Astrocyte (in vitro differentiated cells and primary cell): ENCODE results near the gene MBNL2. TPM values are rescaled to one million over a fixed set of nuclear protein-coding genes. Genes with fewer than 3 reads are reported as not detected.
A peak's percentile ranks its signal among the peaks of the same experiment; 100 is the strongest.

ENCODE experiments used
- DNase-seq: peaks from one replicate; pipeline ENCODE4 v3.0.0-alpha.2; 2010; ENCODE audit warnings: low read depth
- FAIRE-seq: peaks from 2 replicates; lab custom pipeline; 2011; peaks lifted over from hg19 to GRCh38; lab: Jason Lieb, UNC
- H2AFZ ChIP-seq: 2 replicates; pipeline ENCODE4 v1.6.0; 2012; ENCODE audit warnings: low read depth, low read length, inconsistent platforms
- H3K27ac ChIP-seq: 2 replicates; pipeline ENCODE4 v1.5.1; 2011; ENCODE audit warnings: low read depth, low read length, inconsistent platforms
- H3K27me3 ChIP-seq: 2 replicates; pipeline ENCODE4 v1.6.0; 2011; ENCODE audit warnings: low read length, inconsistent platforms; ENCODE audit not compliant: insufficient read depth
- H3K36me3 ChIP-seq: 2 replicates; pipeline ENCODE4 v1.5.1; 2011; ENCODE audit warnings: low read length, inconsistent platforms; ENCODE audit not compliant: insufficient read depth
- H3K4me1 ChIP-seq: 2 replicates; pipeline ENCODE4 v1.5.1; 2011; ENCODE audit warnings: low read length, inconsistent platforms; ENCODE audit not compliant: insufficient read depth
- H3K4me2 ChIP-seq: 2 replicates; pipeline ENCODE4 v1.6.0; 2012; ENCODE audit warnings: low read length, inconsistent platforms
- H3K4me3 ChIP-seq: 2 replicates; pipeline ENCODE4 v1.5.1; 2011; ENCODE audit warnings: low read depth, mild to moderate bottlenecking, low read length, inconsistent platforms; ENCODE audit not compliant: insufficient read depth
- H3K79me2 ChIP-seq: 2 replicates; pipeline ENCODE4 v1.6.0; 2012; ENCODE audit warnings: mild to moderate bottlenecking, low read length, inconsistent platforms; ENCODE audit not compliant: insufficient read depth
- H3K9ac ChIP-seq: 2 replicates; pipeline ENCODE4 v1.6.0; 2012; ENCODE audit warnings: mild to moderate bottlenecking, low read length, inconsistent platforms
- H3K9me3 ChIP-seq: 2 replicates; pipeline ENCODE4 v1.5.1; 2012; ENCODE audit warnings: low read depth, mild to moderate bottlenecking, low read length, inconsistent platforms; ENCODE audit not compliant: insufficient read depth
- H4K20me1 ChIP-seq: 2 replicates; pipeline ENCODE4 v1.6.0; 2012; ENCODE audit warnings: low read length, inconsistent platforms; ENCODE audit not compliant: insufficient read depth
- H3K27ac Mint-ChIP-seq: one replicate; pipeline ENCODE4 v1.8.0; 2021; ENCODE audit warnings: mild to moderate bottlenecking, mixed read lengths; ENCODE audit not compliant: unreplicated experiment
- H3K27me3 Mint-ChIP-seq: one replicate; pipeline ENCODE4 v1.8.0; 2021; ENCODE audit warnings: low read depth, mixed read lengths; ENCODE audit not compliant: unreplicated experiment
- H3K36me3 Mint-ChIP-seq: one replicate; pipeline ENCODE4 v1.8.0; 2021; ENCODE audit warnings: low read depth, mixed read lengths; ENCODE audit not compliant: unreplicated experiment
- H3K4me1 Mint-ChIP-seq: one replicate; pipeline ENCODE4 v1.8.0; 2021; ENCODE audit warnings: low read depth, mixed read lengths; ENCODE audit not compliant: unreplicated experiment
- H3K4me3 Mint-ChIP-seq: one replicate; pipeline ENCODE4 v1.8.0; 2021; ENCODE audit warnings: mild to moderate bottlenecking, moderate library complexity, mixed read lengths; ENCODE audit not compliant: unreplicated experiment
- H3K9me3 Mint-ChIP-seq: one replicate; pipeline ENCODE4 v1.8.0; 2021; ENCODE audit warnings: mild to moderate bottlenecking, mixed read lengths; ENCODE audit not compliant: unreplicated experiment
- EZH2 ChIP-seq: IDR thresholded peaks from 2 replicates; pipeline ENCODE4 v1.6.1; 2012; ENCODE audit warnings: mild to moderate bottlenecking, low read length, inconsistent platforms; ENCODE audit not compliant: insufficient read depth
- total RNA-seq: library from RNA; stranded (reverse); gene quantifications from 2 replicates; pipeline ENCODE4 v1.2.1, GENCODE V29; 2021
- TF ChIP-seq, protein P1 (sequence below): IDR thresholded peaks from 2 replicates; pipeline ENCODE4 v1.5.1; 2011; ENCODE audit warnings: low read depth, mild to moderate bottlenecking, inconsistent platforms, low read length, moderate library complexity; ENCODE audit not compliant: insufficient read depth

The MBNL2 gene
- total RNA-seq, 1 donor from 2014 or later: 66.5 TPM

DNA sequence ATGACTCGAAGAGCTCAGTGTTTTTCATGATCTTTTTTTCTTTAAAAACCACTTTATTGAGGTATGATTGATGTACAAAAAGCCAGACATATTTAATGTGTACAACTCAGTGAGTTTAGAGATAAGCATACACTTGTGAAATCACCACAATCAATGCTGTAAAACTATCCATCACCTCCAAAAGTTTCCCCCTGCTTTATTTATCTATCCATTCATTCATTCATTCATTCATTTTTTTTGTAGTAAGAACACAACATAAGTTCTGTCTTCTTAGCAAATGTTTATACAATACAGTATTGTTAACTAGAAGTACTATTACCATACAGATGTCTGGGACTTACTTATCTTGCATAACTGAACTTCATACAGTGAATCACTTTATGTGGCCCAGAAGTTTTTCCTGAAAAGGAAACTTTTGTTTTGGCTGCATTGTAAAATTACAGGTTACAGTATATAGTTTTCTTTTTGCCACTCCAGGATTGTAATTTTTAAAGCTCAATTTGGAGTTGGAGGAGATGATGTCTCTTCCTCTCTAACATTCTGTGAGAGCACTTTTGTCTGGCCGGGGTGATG lies 218.6 kb downstream of the MBNL2 start:
- Mint-ChIP-seq H3K36me3 (no peaks in the 10 kb centered on the region), H3K9me3 (no peaks in the 10 kb centered on the region), H3K4me3 (no peak overlapping the region), H3K27ac (no peak overlapping the region), H3K27me3 (no peaks in the 10 kb centered on the region), H3K4me1 (peaks cover 5% of the 10 kb centered on the region)
- Histone ChIP-seq H3K36me3 (no peaks in the 10 kb centered on the region), H3K27me3 (no peaks in the 10 kb centered on the region), H3K27ac (no peak overlapping the region), H3K9ac (no peak overlapping the region), H2AFZ (no peak overlapping the region), H3K79me2 (peaks cover 81% of the 10 kb centered on the region), H3K4me1 (no peaks in the 10 kb centered on the region), H3K4me2 (no peak overlapping the region), H4K20me1 (peaks cover 32% of the 10 kb centered on the region), H3K4me3 (no peak overlapping the region), H3K9me3 (no peaks in the 10 kb centered on the region)
- FAIRE-seq: no peak
- DNase-seq: peak; percentile 29
- no peak for TF ChIP-seq EZH2
- TF ChIP-seq, protein P1, sequence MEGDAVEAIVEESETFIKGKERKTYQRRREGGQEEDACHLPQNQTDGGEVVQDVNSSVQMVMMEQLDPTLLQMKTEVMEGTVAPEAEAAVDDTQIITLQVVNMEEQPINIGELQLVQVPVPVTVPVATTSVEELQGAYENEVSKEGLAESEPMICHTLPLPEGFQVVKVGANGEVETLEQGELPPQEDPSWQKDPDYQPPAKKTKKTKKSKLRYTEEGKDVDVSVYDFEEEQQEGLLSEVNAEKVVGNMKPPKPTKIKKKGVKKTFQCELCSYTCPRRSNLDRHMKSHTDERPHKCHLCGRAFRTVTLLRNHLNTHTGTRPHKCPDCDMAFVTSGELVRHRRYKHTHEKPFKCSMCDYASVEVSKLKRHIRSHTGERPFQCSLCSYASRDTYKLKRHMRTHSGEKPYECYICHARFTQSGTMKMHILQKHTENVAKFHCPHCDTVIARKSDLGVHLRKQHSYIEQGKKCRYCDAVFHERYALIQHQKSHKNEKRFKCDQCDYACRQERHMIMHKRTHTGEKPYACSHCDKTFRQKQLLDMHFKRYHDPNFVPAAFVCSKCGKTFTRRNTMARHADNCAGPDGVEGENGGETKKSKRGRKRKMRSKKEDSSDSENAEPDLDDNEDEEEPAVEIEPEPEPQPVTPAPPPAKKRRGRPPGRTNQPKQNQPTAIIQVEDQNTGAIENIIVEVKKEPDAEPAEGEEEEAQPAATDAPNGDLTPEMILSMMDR: no peak

DNA sequence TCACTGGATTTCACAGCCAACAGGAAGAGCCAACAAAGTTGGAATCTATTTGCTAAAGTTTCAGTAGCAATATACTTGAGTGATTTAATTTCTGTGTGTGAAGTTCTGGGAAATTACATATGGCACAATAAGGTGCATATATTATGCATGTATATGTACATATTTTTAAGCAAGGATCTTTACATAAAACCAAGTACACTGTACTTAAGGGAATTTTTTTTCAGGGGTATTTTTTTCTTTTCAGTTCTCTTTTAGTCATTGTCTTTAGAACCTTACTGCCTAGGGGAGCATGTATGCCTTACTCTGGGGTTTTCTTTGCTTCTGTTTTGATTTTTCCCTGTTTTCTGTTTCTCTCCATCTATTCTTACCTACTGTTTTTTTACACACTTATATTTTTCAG lies 219.2 kb downstream of the MBNL2 start:
- H2AFZ ChIP-seq: no peak overlapping the region
- no peak overlapping the region for H3K4me3 Mint-ChIP-seq

More for the DNA sequence above, 219.2 kb downstream of the MBNL2 start:
- H3K27me3 ChIP-seq: no peaks in the 10 kb centered on the region
- H3K36me3 ChIP-seq: no peaks in the 10 kb centered on the region
- H3K36me3 Mint-ChIP-seq: no peaks in the 10 kb centered on the region
- no peaks in the 10 kb centered on the region for H3K9me3 ChIP-seq
- FAIRE-seq: no peak
- DNase-seq: no peak
- H3K27ac Mint-ChIP-seq: no peak overlapping the region
- TF ChIP-seq, protein P1: no peak
- TF ChIP-seq EZH2: no peak
- H3K4me2 ChIP-seq: no peak overlapping the region
- H3K4me1 ChIP-seq: no peaks in the 10 kb centered on the region
- H3K9me3 Mint-ChIP-seq: no peaks in the 10 kb centered on the region
- no peak overlapping the region for H3K27ac ChIP-seq
- H3K27me3 Mint-ChIP-seq: no peaks in the 10 kb centered on the region
- no peak overlapping the region for H3K9ac ChIP-seq
- H3K79me2 ChIP-seq: peaks cover 80% of the 10 kb centered on the region
- H4K20me1 ChIP-seq: peaks cover 32% of the 10 kb centered on the region
- no peak overlapping the region for H3K4me3 ChIP-seq
- peaks cover 2% of the 10 kb centered on the region for H3K4me1 Mint-ChIP-seq

Other genes with a start within 250 kb of the MBNL2 start
- gene OXGR1, start 227.9 kb upstream of the MBNL2 start, total RNA-seq: 0.36 and 0.39 TPM in 2 replicates
- 46.6 and 53.0 TPM in 2 replicates for gene RAP2A, start 211.8 kb downstream of the MBNL2 start, total RNA-seq